GM10266 (cell line): ENCODE results near the gene CADPS2.

Source experiments
- DNase-seq: peaks from one replicate; pipeline ENCODE4 v3.0.0; 2012; ENCODE audit errors: extremely low spot score
- TF ChIP-seq, protein P1 (sequence below): IDR thresholded peaks from 2 replicates; pipeline ENCODE4 v1.5.1; 2012; ENCODE audit warnings: mild to moderate bottlenecking, low read depth; ENCODE audit not compliant: control insufficient read depth, insufficient read depth; ENCODE audit errors: missing control alignments

Gene CADPS2

DNA sequence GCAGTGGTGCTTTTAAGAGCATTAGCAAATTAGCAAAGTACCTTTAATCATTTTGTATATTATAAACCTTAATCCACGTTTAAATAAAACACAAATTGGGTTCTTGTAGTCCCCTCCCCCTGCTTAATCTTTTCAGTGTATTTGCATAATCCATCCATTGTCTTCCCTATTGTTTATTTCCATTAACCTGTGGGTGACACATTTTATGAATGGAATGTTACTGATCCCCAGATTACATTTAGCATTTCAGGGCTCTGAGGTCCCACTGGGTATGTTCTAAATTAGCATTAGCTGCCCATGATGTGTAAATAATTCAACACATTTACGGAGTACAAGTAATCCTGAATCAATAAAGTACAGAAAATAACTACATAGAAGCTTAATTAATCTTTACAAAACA is 443.3 kb downstream of the CADPS2 start:
- TF ChIP-seq, protein P1, sequence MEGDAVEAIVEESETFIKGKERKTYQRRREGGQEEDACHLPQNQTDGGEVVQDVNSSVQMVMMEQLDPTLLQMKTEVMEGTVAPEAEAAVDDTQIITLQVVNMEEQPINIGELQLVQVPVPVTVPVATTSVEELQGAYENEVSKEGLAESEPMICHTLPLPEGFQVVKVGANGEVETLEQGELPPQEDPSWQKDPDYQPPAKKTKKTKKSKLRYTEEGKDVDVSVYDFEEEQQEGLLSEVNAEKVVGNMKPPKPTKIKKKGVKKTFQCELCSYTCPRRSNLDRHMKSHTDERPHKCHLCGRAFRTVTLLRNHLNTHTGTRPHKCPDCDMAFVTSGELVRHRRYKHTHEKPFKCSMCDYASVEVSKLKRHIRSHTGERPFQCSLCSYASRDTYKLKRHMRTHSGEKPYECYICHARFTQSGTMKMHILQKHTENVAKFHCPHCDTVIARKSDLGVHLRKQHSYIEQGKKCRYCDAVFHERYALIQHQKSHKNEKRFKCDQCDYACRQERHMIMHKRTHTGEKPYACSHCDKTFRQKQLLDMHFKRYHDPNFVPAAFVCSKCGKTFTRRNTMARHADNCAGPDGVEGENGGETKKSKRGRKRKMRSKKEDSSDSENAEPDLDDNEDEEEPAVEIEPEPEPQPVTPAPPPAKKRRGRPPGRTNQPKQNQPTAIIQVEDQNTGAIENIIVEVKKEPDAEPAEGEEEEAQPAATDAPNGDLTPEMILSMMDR = no peak
- DNase-seq = no peak

GRCh38 chr7:122438492-122438891 is 447.8 kb downstream of the CADPS2 start:
- TF ChIP-seq, protein P1 = no peak
- DNase-seq = no peak

DNA sequence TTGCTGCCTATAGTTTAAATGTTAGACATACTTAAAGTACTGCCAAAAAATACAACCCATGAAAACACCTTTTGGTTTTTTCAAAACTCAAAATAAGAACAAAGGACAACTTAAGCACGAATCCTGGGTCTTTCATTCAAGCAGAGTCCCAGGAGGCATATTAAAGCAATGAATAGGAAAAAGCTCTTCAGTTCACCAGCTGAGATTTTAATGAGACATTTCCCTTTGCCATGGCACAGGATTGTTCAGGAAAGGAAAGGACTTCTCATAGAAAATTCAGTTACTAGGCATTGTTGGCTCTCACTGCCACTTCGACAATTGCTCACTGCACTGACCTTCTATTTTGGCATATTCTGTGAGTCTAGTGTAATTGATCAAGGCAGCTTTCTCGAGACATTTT is 448.3 kb downstream of the CADPS2 start:
- DNase-seq = no peak
- TF ChIP-seq, protein P1 = no peak

- no peak for DNase-seq
- TF ChIP-seq, protein P1 = no peak
These were observed 452.5 kb downstream of the CADPS2 start for GRCh38 chr7:122433765-122434164.

- no peak for DNase-seq
- TF ChIP-seq, protein P1 = no peak
These were observed 455.6 kb downstream of the CADPS2 start for GRCh38 chr7:122430710-122431109.

DNA sequence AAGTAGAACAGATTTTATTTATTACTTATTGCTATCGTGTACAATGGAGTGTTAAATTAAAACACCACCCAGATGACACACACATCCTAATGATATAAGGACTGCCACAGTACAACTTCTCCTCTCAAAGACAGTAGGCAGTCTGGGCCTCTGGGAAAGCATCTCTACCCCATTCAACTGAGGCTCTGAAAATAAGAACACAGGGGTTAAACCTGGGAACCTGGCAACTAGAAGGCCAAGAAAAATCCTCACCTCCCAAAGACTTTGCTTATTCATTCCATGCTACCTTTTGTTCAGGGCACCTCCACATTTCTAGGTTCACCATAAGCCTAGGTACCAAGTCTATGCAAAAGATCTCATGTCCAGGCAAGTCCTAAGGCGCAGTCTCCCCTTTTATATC is 456.3 kb downstream of the CADPS2 start:
- TF ChIP-seq, protein P1 = no peak
- DNase-seq = no peak

DNA sequence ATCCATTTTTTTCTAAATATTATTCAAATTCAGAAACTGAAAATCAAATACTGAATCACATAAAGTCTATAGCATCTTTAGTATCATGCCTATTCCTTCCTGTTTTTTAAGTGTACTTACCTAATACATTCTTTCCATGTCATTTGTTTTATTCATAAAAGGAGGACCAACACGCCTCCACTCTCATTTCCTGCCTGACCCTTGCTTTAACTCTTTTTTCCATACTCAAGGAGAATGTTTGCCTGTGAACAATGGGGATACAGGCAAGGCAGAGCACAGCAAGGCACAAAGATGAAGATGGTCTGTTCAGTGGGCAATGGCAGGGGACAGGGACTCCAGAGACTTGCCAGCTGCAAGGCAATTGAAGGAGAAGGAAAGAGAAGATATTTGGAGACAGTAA is 460.5 kb downstream of the CADPS2 start:
- TF ChIP-seq, protein P1 = no peak
- no peak for DNase-seq
